Ishikawa (cell line): ENCODE measurements around the gene PDE4B.

ENCODE experiments used
- CEBPB ChIP-seq: IDR thresholded peaks from 2 replicates; pipeline ENCODE4 v1.6.1; 2012
- EGR1 ChIP-seq: IDR thresholded peaks from 2 replicates; pipeline ENCODE4 v1.6.1; 2012
- EP300 ChIP-seq: IDR thresholded peaks from 2 replicates; pipeline ENCODE4 v1.6.1; 2012; ENCODE audit warnings: borderline replicate concordance
- FOXM1 ChIP-seq: IDR thresholded peaks from 2 replicates; pipeline ENCODE4 v1.6.1; 2012; ENCODE audit warnings: low read depth, borderline replicate concordance
- RAD21 ChIP-seq: IDR thresholded peaks from 2 replicates; pipeline ENCODE4 v1.6.1; 2012; ENCODE audit warnings: low read depth
- TAF1 ChIP-seq: IDR thresholded peaks from 2 replicates; pipeline ENCODE4 v1.6.1; 2012; ENCODE audit warnings: low read depth, mild to moderate bottlenecking
- TEAD4 ChIP-seq: IDR thresholded peaks from 2 replicates; pipeline ENCODE4 v1.6.1; 2012
- YY1 ChIP-seq: IDR thresholded peaks from 2 replicates; pipeline ENCODE4 v1.6.1; 2012; ENCODE audit warnings: low read depth
- ZBTB7A ChIP-seq: IDR thresholded peaks from 2 replicates; pipeline ENCODE4 v1.6.1; 2012; ENCODE audit warnings: low read depth
- TF ChIP-seq, protein P1 (sequence below): IDR thresholded peaks from 2 replicates; pipeline ENCODE4 v1.6.1; 2012; ENCODE audit warnings: low read depth, mild to moderate bottlenecking
- TF ChIP-seq, protein P2 (sequence below): IDR thresholded peaks from 2 replicates; pipeline ENCODE4 v1.6.1; 2012
- TF ChIP-seq, protein P3 (sequence below): IDR thresholded peaks from 2 replicates; pipeline ENCODE4 v1.6.1; 2012

DNA sequence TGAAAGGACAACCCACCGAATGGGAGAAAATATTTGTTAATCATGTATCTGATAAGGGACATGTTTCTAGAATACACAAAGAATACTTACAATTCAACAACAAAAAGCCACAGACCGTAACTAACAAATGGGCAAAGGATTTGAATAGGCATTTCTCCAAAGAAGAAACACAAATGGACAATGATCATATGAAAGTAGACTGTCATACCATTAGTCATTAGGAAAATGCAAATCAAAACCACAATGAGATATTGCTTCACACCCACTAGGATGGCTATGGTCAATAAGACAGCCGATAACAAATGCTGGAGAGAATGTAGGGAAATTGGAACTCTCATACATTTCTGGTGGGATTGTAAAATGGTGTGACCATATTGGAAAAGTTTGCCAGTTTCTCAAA, 374.1 kb downstream of the PDE4B start:
- TF ChIP-seq, protein P1, sequence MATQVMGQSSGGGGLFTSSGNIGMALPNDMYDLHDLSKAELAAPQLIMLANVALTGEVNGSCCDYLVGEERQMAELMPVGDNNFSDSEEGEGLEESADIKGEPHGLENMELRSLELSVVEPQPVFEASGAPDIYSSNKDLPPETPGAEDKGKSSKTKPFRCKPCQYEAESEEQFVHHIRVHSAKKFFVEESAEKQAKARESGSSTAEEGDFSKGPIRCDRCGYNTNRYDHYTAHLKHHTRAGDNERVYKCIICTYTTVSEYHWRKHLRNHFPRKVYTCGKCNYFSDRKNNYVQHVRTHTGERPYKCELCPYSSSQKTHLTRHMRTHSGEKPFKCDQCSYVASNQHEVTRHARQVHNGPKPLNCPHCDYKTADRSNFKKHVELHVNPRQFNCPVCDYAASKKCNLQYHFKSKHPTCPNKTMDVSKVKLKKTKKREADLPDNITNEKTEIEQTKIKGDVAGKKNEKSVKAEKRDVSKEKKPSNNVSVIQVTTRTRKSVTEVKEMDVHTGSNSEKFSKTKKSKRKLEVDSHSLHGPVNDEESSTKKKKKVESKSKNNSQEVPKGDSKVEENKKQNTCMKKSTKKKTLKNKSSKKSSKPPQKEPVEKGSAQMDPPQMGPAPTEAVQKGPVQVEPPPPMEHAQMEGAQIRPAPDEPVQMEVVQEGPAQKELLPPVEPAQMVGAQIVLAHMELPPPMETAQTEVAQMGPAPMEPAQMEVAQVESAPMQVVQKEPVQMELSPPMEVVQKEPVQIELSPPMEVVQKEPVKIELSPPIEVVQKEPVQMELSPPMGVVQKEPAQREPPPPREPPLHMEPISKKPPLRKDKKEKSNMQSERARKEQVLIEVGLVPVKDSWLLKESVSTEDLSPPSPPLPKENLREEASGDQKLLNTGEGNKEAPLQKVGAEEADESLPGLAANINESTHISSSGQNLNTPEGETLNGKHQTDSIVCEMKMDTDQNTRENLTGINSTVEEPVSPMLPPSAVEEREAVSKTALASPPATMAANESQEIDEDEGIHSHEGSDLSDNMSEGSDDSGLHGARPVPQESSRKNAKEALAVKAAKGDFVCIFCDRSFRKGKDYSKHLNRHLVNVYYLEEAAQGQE = no peak
- TF ChIP-seq EGR1 (no peak), CEBPB (no peak), EP300 (no peak), TEAD4 (no peak), ZBTB7A (no peak), TAF1 (no peak), RAD21 (no peak), FOXM1 (no peak), YY1 (no peak)
- TF ChIP-seq, protein P2, sequence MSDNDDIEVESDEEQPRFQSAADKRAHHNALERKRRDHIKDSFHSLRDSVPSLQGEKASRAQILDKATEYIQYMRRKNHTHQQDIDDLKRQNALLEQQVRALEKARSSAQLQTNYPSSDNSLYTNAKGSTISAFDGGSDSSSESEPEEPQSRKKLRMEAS = no peak
- TF ChIP-seq, protein P3, sequence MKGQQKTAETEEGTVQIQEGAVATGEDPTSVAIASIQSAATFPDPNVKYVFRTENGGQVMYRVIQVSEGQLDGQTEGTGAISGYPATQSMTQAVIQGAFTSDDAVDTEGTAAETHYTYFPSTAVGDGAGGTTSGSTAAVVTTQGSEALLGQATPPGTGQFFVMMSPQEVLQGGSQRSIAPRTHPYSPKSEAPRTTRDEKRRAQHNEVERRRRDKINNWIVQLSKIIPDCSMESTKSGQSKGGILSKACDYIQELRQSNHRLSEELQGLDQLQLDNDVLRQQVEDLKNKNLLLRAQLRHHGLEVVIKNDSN = no peak
